Measurements from ENCODE around the gene PHF23. TPM values are rescaled to one million over a fixed set of nuclear protein-coding genes. Genes with fewer than 3 reads are reported as not detected.
A peak's percentile ranks its signal among the peaks of the same experiment; 100 is the strongest.

PHF23 gene
- total RNA-seq, 1 donor from 2014 or later, result 80.9 TPM

DNA sequence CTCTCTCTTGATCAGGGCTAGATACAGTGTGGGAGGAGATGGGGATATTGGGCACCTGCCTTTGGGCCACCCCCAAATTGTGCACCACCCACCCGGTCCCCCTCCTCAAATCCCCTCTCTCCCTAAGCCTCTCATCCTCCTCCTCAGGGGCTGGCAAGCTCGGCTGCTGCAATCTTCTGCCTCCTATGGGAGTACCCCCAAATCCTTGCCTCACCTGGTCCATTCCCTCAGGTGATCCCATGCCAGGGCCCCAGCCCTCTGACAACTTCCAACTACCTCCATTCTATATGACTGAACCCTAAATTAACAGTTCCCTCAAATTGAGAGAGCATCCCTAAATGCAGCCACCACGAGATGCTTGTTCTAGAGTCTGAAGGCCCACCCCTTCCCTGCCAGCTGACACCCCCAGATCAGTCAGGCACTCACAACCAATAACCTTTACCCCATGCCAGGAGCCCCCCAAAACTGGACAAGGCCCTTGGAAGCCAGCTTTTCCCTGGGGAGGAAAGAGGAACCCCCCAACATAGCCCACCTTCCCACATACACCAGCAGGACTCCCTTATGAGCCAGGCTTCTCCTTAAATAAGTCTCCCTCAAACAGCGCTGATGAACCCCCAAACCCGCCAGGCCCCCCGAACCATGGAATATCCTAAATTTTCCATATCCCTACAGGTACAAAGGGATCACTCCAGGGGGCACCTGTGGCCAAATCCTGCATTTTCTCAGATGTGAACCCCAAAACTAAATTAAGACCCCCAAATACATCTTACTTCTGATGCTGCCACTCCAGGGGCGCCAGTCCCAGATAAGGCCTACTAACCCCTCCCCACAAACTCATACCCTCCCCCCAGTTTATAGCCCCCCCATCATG is 22.8 kb downstream of the PHF23 start:
- DNase-seq (ENCODE audit: low spot score), result no peak
- Mint-ChIP-seq H3K4me1 (ENCODE audit: unreplicated experiment) (peaks cover 68% of the 10 kb centered on the region), H3K27ac (ENCODE audit: unreplicated experiment) (peak overlapping the region; percentile 86), H3K36me3 (ENCODE audit: low read depth, unreplicated experiment) (peaks cover 12% of the 10 kb centered on the region), H3K9me3 (ENCODE audit: unreplicated experiment) (no peaks in the 10 kb centered on the region), H3K27me3 (ENCODE audit: unreplicated experiment) (peaks cover 42% of the 10 kb centered on the region), H3K4me3 (ENCODE audit: unreplicated experiment) (peak overlapping the region; percentile 91)
- TF ChIP-seq, protein P1, sequence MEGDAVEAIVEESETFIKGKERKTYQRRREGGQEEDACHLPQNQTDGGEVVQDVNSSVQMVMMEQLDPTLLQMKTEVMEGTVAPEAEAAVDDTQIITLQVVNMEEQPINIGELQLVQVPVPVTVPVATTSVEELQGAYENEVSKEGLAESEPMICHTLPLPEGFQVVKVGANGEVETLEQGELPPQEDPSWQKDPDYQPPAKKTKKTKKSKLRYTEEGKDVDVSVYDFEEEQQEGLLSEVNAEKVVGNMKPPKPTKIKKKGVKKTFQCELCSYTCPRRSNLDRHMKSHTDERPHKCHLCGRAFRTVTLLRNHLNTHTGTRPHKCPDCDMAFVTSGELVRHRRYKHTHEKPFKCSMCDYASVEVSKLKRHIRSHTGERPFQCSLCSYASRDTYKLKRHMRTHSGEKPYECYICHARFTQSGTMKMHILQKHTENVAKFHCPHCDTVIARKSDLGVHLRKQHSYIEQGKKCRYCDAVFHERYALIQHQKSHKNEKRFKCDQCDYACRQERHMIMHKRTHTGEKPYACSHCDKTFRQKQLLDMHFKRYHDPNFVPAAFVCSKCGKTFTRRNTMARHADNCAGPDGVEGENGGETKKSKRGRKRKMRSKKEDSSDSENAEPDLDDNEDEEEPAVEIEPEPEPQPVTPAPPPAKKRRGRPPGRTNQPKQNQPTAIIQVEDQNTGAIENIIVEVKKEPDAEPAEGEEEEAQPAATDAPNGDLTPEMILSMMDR (IDR thresholded peaks at IDR 0.05; ENCODE audit: unreplicated experiment), result no peak

- TF ChIP-seq, protein P1 (IDR thresholded peaks at IDR 0.05; ENCODE audit: unreplicated experiment), result no peak
- Mint-ChIP-seq H3K27ac (ENCODE audit: unreplicated experiment) (peak overlapping the region; percentile 100), H3K36me3 (ENCODE audit: low read depth, unreplicated experiment) (peaks cover 8% of the 10 kb centered on the region), H3K4me3 (ENCODE audit: unreplicated experiment) (peak overlapping the region; percentile 92), H3K27me3 (ENCODE audit: unreplicated experiment) (peaks cover 39% of the 10 kb centered on the region), H3K4me1 (ENCODE audit: unreplicated experiment) (peaks cover 61% of the 10 kb centered on the region), H3K9me3 (ENCODE audit: unreplicated experiment) (no peaks in the 10 kb centered on the region)
- DNase-seq (ENCODE audit: low spot score), result no peak
Observed at GRCh38 chr17:7215652-7216180, 23.5 kb downstream of the PHF23 start.

DNA sequence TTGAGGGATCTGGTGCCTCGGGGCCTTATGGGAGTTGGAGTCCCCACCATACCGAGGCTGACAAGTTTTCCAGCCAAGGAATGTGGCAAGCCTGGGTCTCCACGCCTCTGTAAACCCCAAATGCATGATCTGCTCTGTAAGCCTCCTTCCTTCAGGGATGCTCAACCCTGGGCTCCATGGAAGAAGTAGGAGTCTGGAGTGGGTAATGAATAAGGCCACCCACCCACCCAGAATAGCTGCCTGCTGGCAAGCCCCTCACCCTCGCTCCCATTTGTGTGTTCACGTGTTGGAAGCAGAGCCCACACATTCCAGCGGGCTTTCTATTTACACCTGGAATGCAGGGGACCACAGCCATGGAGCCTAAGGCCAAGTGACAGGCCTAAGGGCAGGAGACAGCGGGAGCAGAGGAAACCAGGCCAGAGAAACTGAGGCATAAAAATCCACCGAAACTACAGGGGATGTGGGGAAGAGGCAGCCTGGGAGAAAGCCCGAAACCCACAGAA is 24.1 kb downstream of the PHF23 start:
- Mint-ChIP-seq H3K9me3 (ENCODE audit: unreplicated experiment) (no peaks in the 10 kb centered on the region), H3K4me1 (ENCODE audit: unreplicated experiment) (peaks cover 57% of the 10 kb centered on the region), H3K27ac (ENCODE audit: unreplicated experiment) (peak overlapping the region; percentile 100), H3K4me3 (ENCODE audit: unreplicated experiment) (peak overlapping the region; percentile 92), H3K36me3 (ENCODE audit: low read depth, unreplicated experiment) (peaks cover 8% of the 10 kb centered on the region), H3K27me3 (ENCODE audit: unreplicated experiment) (peaks cover 34% of the 10 kb centered on the region)
- DNase-seq (ENCODE audit: low spot score), result no peak
- TF ChIP-seq, protein P1 (IDR thresholded peaks at IDR 0.05; ENCODE audit: unreplicated experiment), result no peak

- Mint-ChIP-seq H3K9me3 (ENCODE audit: unreplicated experiment) (no peaks in the 10 kb centered on the region), H3K4me1 (ENCODE audit: unreplicated experiment) (peaks cover 55% of the 10 kb centered on the region), H3K36me3 (ENCODE audit: low read depth, unreplicated experiment) (peaks cover 8% of the 10 kb centered on the region), H3K27ac (ENCODE audit: unreplicated experiment) (peak overlapping the region; percentile 100), H3K4me3 (ENCODE audit: unreplicated experiment) (peak overlapping the region; percentile 92), H3K27me3 (ENCODE audit: unreplicated experiment) (peaks cover 34% of the 10 kb centered on the region)
- TF ChIP-seq, protein P1 (IDR thresholded peaks at IDR 0.05; ENCODE audit: unreplicated experiment), result no peak
- peak; percentile 100 for DNase-seq (ENCODE audit: low spot score)
Observed at GRCh38 chr17:7214300-7215135, 24.7 kb downstream of the PHF23 start.

Measured in endothelial cell (in vitro differentiated cells).